ENCODE results near the gene ELAVL1.
"Not testable (repeated sequence)": the region's sequence is repeated elsewhere in the genome, so short reads cannot be mapped to it uniquely, and the experiment has no call there.

Gene ELAVL1

DNA sequence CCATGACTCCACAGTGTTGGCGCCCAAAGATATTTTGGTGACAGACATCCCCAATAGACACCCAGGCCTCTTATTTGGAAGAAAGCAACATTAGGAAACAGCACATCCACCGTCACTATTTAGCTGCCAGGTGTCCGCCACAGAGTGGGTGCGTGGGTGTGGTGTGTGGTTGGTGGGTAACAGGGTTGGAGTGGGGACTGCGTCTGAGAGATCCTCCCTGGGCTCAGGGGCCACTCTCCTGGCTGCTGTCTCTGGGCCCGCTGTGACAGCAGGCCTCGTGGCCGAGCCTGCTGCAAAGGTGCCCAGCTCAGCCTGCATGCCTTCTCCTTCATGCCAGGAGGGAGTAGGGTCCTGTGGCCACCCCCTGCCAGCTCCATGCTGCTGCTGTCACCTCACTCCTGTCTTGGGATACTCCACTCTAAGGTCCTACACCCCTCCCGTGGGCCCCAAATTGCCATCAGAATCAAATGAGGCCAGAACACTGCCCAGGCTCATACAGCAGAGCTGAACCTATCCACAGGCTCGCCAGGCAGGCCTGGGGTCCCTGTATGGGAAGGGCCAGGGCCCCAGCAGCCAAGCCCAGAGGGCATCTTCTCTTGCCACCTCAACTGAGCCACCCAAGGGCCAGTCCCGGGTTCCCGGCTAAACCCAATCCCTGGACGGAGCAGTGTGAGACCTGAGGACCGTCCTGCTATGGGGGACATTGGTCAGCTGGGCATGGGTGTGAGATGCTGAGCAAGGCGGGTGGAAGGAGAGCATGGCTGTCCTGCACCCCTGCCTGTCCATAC is 37.2 kb downstream of the ELAVL1 start:
- no peak for DNase-seq

DNA sequence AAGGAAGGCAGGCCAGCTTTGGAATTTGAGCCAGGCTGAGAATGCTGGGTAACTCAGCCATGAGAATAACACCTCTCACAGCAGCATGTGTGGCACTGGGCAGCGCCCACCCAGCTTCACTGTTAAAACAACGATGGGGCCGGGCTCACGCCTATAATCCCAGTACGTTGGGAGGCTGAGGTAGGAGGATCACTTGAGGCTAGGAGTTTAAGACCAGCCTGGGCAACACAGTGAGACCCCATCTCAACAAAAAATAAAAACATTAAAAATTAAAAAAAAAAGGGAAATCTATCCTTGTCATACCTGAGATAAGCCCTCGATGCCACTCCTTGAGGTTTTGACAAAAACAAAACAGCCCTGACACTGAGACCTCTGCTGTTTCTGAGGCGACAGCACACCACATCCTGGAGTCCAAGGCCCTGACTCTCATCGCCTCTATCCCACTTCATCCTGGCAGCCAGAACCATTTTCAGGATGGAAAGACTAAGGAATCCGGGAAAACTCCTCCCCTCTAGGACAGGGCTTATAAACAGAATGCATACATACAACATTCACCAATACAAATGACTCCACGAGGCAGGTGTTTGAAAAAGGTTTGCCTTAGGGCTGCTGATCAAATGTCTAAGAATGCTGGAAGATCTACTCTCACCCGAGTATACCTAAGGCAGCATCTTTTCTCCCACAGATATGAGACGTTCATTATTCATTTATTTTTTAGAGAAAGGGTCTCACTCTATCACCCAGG is 39.3 kb downstream of the ELAVL1 start:
- DNase-seq: no peak

GRCh38 chr19:7965259-7965841 is 40.1 kb downstream of the ELAVL1 start:
- DNase-seq: no peak

GRCh38 chr19:7963566-7963965 is 41.9 kb downstream of the ELAVL1 start:
- no peak for DNase-seq

- DNase-seq: no peak
These were observed 42.7 kb downstream of the ELAVL1 start for GRCh38 chr19:7962644-7963268.

DNA sequence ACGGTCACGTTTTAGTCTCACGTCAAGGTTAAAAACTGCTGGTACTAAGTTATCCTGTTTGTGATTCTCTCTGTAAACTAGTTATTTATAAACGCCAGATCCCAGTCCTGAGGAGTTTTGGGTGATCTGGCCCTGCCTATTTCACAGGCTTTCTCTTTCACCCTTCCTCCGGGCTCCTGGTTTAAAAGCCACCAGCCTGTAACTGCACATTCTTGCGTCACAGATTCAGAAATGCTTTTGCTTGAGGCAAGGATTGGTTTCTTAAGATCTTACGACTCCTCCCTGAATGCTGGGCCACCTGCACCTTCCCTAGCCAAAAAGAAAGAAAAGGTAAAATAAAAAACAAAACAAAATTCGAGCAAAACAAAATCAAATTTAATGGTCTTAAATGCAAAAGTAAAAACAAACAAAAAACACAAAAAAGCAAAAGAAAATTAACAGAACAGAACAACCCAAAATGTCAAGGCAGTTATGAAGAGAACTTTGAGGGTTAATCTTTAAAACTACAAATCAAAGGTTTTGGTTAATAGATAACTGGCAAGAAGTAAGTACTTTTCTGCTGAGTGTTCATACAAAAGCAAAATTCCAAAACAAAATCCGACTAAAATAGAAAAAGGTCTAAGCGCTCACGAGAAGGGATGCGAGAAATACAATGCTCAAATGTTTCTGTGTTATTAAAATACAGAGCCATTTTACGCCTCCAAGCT is 43.4 kb downstream of the ELAVL1 start:
- no peak for DNase-seq

DNA sequence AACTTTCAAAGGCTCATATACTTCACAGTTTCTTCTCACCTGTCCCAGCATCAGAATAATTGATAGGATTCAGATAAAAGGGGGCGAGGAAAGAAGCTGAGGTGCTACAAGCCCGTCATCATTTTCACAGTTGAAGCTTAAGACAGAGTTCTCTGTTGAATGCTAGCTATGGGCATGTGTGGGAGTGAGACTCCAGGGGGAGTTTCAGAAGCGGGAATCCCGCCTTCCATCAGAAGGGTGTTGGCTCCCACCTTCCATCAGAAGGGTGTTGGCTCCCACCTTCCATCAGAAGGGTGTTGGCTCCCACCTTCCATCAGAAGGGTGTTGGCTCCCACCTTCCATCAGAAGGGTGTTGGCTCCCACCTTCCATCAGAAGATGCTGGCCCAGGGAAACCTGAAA is 44.4 kb downstream of the ELAVL1 start:
- DNase-seq: not testable (repeated sequence)

GRCh38 chr19:7959211-7959610 is 46.2 kb downstream of the ELAVL1 start:
- DNase-seq: no peak

DNA sequence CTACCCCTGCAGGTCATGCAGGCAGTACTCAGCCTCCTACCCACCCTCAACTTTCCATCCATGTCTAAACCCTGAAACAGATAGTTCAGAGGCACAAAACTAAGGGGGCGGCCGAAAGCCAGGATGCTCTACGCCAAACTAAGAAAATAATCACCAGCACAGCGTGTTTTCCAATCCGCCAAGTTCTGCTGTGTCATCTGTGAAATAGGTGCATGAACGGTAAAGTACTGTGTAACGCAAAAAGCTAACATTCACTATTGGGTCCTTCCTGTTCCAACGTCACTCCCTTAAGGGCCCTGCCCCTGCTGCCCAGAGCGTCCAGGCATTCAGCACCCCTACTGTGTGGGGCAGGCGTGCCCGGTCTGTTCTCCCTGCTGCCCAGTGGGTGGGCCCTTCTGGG is 49.7 kb downstream of the ELAVL1 start:
- no peak for DNase-seq

DNA sequence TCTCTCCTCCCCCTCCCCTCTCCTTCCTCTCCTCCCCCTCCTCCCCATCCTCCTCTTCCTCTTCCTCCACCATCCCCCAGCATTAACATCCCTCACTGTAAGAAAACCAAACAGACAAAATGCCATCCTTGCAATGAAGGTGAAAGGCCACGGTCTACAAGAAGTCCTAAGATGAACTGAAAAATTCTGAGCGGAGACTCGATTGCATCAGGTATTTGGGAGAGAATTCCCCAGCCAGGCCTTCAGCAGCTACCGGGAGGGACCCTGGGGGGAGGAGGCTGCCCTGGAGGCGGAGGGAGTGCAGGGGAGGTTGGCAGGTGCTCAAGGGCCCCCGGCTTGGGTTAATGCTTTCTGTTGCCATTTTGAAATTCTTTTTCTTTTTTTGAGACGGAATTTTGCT is 51.9 kb downstream of the ELAVL1 start:
- no peak for DNase-seq

DNA sequence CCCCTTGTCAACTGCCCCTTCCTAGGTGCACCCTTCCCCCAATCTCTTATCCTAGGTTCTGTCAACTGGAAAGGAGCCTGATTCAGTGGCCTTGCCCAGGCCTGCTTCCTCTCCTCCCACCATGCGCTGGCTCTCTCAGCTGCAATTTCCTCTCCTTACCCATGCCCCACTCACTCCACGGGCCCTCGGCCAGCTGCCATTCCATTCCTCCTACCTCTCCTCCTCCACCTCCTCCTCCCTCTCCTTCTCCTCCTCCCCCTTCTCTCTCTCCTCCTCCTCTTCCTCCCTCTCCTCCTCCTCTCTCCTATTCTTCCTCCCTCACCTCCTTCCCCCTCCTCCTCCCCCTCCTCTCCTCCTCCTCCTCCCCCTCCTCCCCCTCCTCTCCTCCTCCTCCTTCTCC is 52.4 kb downstream of the ELAVL1 start:
- DNase-seq: no peak

- no peak for DNase-seq
These were observed 57.5 kb downstream of the ELAVL1 start for GRCh38 chr19:7947939-7948338.

- peak; percentile 62 to 86 (median 75) for DNase-seq
These were observed 61.2 kb downstream of the ELAVL1 start for GRCh38 chr19:7944177-7944761.

GRCh38 chr19:7943444-7944176 is 61.8 kb downstream of the ELAVL1 start, which contains the start of gene TIMM44:
Gene TIMM44 (minus strand): TSS chr19:7943666. CDS start chr19:7943651, 15 bp downstream.
- DNase-seq: peak; percentile 96 to 99 (median 98)

DNA sequence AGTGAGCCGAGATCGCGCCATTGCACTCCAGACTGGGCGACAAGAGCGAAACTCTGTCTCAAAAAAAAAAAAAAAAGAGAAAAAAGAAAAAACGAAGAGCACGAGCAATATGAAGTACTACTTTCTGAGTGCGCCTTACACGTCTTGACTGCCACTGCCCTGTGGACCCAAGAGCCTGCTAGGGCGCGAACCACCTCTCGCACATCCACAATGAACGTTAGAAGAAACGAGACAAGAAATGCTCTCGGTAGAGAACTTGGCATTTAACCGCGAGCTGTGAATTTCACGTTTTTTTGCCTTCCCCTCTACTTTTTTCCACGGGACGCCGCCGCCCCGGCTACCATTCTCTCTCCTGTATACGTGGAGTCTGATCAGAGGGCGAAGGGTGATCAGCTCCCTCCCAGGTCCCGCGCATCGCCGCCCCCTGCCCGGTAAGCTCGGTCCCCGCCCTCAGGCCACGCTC is 62.4 kb downstream of the ELAVL1 start:
- no peak for DNase-seq

- DNase-seq: no peak
These were observed 63.4 kb downstream of the ELAVL1 start for GRCh38 chr19:7941895-7942596.

DNA sequence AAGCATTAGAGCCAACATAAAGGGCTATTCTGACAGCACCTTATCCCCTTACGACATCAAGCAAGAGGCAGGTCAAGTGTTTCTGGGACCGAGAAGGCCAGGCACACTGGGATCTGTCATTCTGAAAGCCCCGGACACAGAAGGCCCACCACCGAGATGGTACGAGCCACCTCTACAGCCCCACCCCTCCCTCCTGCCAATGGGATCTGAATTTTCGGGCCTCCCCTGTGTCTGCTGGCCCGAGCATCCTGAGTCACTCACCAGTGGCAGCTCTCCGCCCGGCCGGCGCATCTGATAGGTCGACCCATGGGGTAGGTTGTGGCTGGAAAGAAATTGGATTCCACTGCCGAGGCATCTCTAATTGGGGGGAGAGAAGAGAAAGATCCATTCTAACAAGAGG is 64.6 kb downstream of the ELAVL1 start:
- no peak for DNase-seq

GRCh38 chr19:7934766-7935165 is 70.7 kb downstream of the ELAVL1 start:
- DNase-seq: no peak

- no peak for DNase-seq
These were observed 71.4 kb downstream of the ELAVL1 start for GRCh38 chr19:7933828-7934725.

- DNase-seq: no peak
These were observed 72.0 kb downstream of the ELAVL1 start for GRCh38 chr19:7933411-7933810.
